Astrocyte (in vitro differentiated cells and primary cell): ENCODE measurements around the gene ST3GAL6. TPM values are rescaled to one million over a fixed set of nuclear protein-coding genes. Genes with fewer than 3 reads are reported as not detected.

Source experiments
- DNase-seq: peaks from one replicate; pipeline ENCODE4 v3.0.0-alpha.2; 2010; ENCODE audit warnings: low read depth
- FAIRE-seq: peaks from 2 replicates; lab custom pipeline; 2011; peaks lifted over from hg19 to GRCh38; lab: Jason Lieb, UNC
- H2AFZ ChIP-seq: 2 replicates; pipeline ENCODE4 v1.6.0; 2012; ENCODE audit warnings: low read depth, low read length, inconsistent platforms
- H3K27ac ChIP-seq: 2 replicates; pipeline ENCODE4 v1.5.1; 2011; ENCODE audit warnings: low read depth, low read length, inconsistent platforms
- H3K27me3 ChIP-seq: 2 replicates; pipeline ENCODE4 v1.6.0; 2011; ENCODE audit warnings: low read length, inconsistent platforms; ENCODE audit not compliant: insufficient read depth
- H3K36me3 ChIP-seq: 2 replicates; pipeline ENCODE4 v1.5.1; 2011; ENCODE audit warnings: low read length, inconsistent platforms; ENCODE audit not compliant: insufficient read depth
- H3K4me1 ChIP-seq: 2 replicates; pipeline ENCODE4 v1.5.1; 2011; ENCODE audit warnings: low read length, inconsistent platforms; ENCODE audit not compliant: insufficient read depth
- H3K4me2 ChIP-seq: 2 replicates; pipeline ENCODE4 v1.6.0; 2012; ENCODE audit warnings: low read length, inconsistent platforms
- H3K4me3 ChIP-seq: 2 replicates; pipeline ENCODE4 v1.5.1; 2011; ENCODE audit warnings: low read depth, mild to moderate bottlenecking, low read length, inconsistent platforms; ENCODE audit not compliant: insufficient read depth
- H3K79me2 ChIP-seq: 2 replicates; pipeline ENCODE4 v1.6.0; 2012; ENCODE audit warnings: mild to moderate bottlenecking, low read length, inconsistent platforms; ENCODE audit not compliant: insufficient read depth
- H3K9ac ChIP-seq: 2 replicates; pipeline ENCODE4 v1.6.0; 2012; ENCODE audit warnings: mild to moderate bottlenecking, low read length, inconsistent platforms
- H3K9me3 ChIP-seq: 2 replicates; pipeline ENCODE4 v1.5.1; 2012; ENCODE audit warnings: low read depth, mild to moderate bottlenecking, low read length, inconsistent platforms; ENCODE audit not compliant: insufficient read depth
- H4K20me1 ChIP-seq: 2 replicates; pipeline ENCODE4 v1.6.0; 2012; ENCODE audit warnings: low read length, inconsistent platforms; ENCODE audit not compliant: insufficient read depth
- H3K27ac Mint-ChIP-seq: one replicate; pipeline ENCODE4 v1.8.0; 2021; ENCODE audit warnings: mild to moderate bottlenecking, mixed read lengths; ENCODE audit not compliant: unreplicated experiment
- H3K27me3 Mint-ChIP-seq: one replicate; pipeline ENCODE4 v1.8.0; 2021; ENCODE audit warnings: low read depth, mixed read lengths; ENCODE audit not compliant: unreplicated experiment
- H3K36me3 Mint-ChIP-seq: one replicate; pipeline ENCODE4 v1.8.0; 2021; ENCODE audit warnings: low read depth, mixed read lengths; ENCODE audit not compliant: unreplicated experiment
- H3K4me1 Mint-ChIP-seq: one replicate; pipeline ENCODE4 v1.8.0; 2021; ENCODE audit warnings: low read depth, mixed read lengths; ENCODE audit not compliant: unreplicated experiment
- H3K4me3 Mint-ChIP-seq: one replicate; pipeline ENCODE4 v1.8.0; 2021; ENCODE audit warnings: mild to moderate bottlenecking, moderate library complexity, mixed read lengths; ENCODE audit not compliant: unreplicated experiment
- H3K9me3 Mint-ChIP-seq: one replicate; pipeline ENCODE4 v1.8.0; 2021; ENCODE audit warnings: mild to moderate bottlenecking, mixed read lengths; ENCODE audit not compliant: unreplicated experiment
- CTCF ChIP-seq: IDR thresholded peaks from 2 replicates; pipeline ENCODE4 v1.5.1; 2011; ENCODE audit warnings: low read depth, mild to moderate bottlenecking, inconsistent platforms, low read length, moderate library complexity; ENCODE audit not compliant: insufficient read depth
- EZH2 ChIP-seq: IDR thresholded peaks from 2 replicates; pipeline ENCODE4 v1.6.1; 2012; ENCODE audit warnings: mild to moderate bottlenecking, low read length, inconsistent platforms; ENCODE audit not compliant: insufficient read depth
- total RNA-seq: library from RNA; stranded (reverse); gene quantifications from 2 replicates; pipeline ENCODE4 v1.2.1, GENCODE V29; 2021

The ST3GAL6 gene
- total RNA-seq, 1 donor from 2014 or later: 4.8 TPM

DNA sequence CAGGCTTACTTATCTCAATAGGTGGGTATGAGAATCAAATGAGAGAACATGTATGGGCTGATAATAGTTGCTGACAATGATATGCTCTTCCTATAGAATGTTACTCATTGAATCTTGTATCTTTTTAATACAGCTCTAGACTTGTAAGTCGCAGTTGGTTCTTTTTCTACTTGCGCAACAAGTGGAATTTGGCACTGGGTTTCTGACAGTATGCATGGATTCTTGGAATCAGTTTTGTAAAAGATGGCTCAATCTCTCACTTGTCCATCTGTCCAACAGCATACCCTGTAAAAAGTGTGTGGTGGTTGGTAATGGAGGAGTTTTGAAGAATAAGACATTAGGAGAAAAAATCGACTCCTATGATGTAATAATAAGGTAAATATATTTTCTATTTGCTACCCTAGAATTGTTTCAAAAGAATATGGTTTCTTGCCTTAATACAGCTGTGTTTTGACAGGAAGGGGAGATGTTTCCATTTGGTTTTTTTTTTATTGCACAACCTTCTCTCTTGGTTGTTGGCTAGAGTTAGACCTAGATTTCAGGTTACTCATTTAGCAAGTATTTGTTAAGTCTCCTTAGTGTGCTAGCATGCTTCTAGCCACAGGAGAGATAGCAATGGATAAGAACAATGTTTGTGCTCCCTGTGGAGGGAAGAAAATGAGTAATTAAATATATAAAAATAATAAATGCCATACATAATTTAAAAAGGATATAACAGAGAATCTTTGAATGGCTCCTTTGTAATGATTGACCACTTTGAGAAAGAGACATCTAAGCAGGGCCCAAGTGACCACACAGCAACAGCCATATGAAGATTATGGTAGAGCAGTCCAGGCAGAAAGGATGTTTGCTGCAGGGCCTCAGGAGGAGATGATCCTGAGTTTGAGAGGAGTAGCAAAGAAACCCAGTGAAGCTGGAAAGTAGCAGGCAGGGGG, 21.8 kb downstream of the ST3GAL6 start:
- DNase-seq: peak; percentile 97
- Histone ChIP-seq H3K36me3 (no peaks in the 10 kb centered on the region), H3K79me2 (no peaks in the 10 kb centered on the region), H3K4me1 (peaks cover 52% of the 10 kb centered on the region), H3K27me3 (no peaks in the 10 kb centered on the region), H2AFZ (no peak overlapping the region), H3K27ac (peak overlapping the region; percentile 68), H4K20me1 (peaks cover 5% of the 10 kb centered on the region), H3K9ac (peak overlapping the region; percentile 38), H3K9me3 (no peaks in the 10 kb centered on the region), H3K4me2 (peak overlapping the region; percentile 57), H3K4me3 (no peak overlapping the region)
- H3K9me3 Mint-ChIP-seq: no peaks in the 10 kb centered on the region
- H3K27ac Mint-ChIP-seq: peak overlapping the region; percentile 80
- H3K4me1 Mint-ChIP-seq: peaks cover 56% of the 10 kb centered on the region
- TF ChIP-seq EZH2 (no peak), CTCF (no peak)
- no peaks in the 10 kb centered on the region for H3K27me3 Mint-ChIP-seq
- H3K4me3 Mint-ChIP-seq: no peak overlapping the region
- H3K36me3 Mint-ChIP-seq: peaks cover 2% of the 10 kb centered on the region
- FAIRE-seq: peak; percentile 41

DNA sequence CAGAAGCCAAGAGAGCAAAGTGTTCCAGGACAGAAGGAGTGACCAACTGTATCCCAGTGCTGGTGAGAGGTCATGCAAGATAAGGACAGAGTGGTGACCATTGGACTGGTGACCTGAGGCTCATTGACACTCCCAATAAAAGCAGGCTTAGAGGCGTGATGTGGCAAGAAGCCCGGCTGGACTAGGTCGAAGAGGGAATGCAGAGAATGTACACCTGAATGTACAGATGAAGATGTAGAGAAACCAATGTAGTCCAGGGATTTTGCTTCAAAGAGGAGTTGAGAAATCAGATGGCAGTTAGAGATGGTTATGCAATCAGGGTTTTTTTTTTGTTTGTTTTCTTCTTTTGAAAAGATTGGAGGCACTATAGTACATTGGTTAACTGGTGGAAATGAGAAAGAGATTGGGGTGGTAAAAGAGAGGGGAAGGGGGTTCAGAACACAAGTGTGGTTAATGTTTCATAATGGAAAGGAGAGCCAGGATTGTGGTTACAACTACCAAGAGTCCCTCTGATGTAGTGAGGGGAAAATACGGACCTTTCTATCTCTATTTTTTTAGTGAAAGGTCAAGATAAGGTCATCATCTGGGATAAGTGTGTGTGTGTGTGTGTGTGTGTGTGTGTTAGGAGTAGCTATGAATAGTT, 23.3 kb downstream of the ST3GAL6 start:
- TF ChIP-seq EZH2 (no peak), CTCF (no peak)
- Mint-ChIP-seq H3K4me3 (no peak overlapping the region), H3K27me3 (no peaks in the 10 kb centered on the region), H3K36me3 (peaks cover 2% of the 10 kb centered on the region), H3K9me3 (no peaks in the 10 kb centered on the region), H3K27ac (no peak overlapping the region), H3K4me1 (peaks cover 46% of the 10 kb centered on the region)
- Histone ChIP-seq H3K4me2 (peak overlapping the region; percentile 4), H3K4me3 (no peak overlapping the region), H3K27ac (no peak overlapping the region), H3K9ac (no peak overlapping the region), H4K20me1 (peaks cover 5% of the 10 kb centered on the region), H3K9me3 (no peaks in the 10 kb centered on the region), H3K36me3 (no peaks in the 10 kb centered on the region), H3K4me1 (peaks cover 45% of the 10 kb centered on the region), H2AFZ (no peak overlapping the region), H3K79me2 (no peaks in the 10 kb centered on the region), H3K27me3 (no peaks in the 10 kb centered on the region)
- FAIRE-seq (no peak), DNase-seq (no peak)
